Ovary (tissue), 3 donors: ENCODE results near the gene AASDHPPT.

Source experiments
- CTCF ChIP-seq, 3 donors: fragments of 450-650 bp in 2 of 3; fragments of 200-600 bp in 1 of 3; IDR thresholded peaks; one replicate each; pipeline versions ENCODE4 v1.5.1 to v1.8.0; 2016 to 2022; ENCODE audit warnings: antibody characterized with exemption in 3 of 3, mild to moderate bottlenecking in 1 of 3
- EP300 ChIP-seq: sonication (generic); formaldehyde crosslinking; IDR thresholded peaks from one replicate; pipeline ENCODE4 v1.6.1; 2017; ENCODE audit warnings: antibody characterized with exemption
- POLR2A ChIP-seq: fragments of 450-650 bp; IDR thresholded peaks from one replicate; pipeline ENCODE4 v1.6.1; 2017; ENCODE audit warnings: antibody characterized with exemption, mild to moderate bottlenecking, moderate library complexity
- donor health status: DM: no; HTN: no; CAD: no.

- no peak for TF ChIP-seq CTCF (IDR thresholded peaks at IDR 0.05)
- TF ChIP-seq POLR2A = no peak
- no peak for TF ChIP-seq EP300
Measured at GRCh38 chr11:106043540-106043939, 33.9 kb upstream of the AASDHPPT start.
